K562 (cell line): Measurements from ENCODE around the gene SLC16A10. TPM values are rescaled to one million over a fixed set of nuclear protein-coding genes. Genes with fewer than 3 reads are reported as not detected.

Source experiments
- ATAC-seq: fragments of 200-7000 bp; cut with Tn5 transposase; 3 replicates; pipeline ENCODE4 v1.9.1; 2020; ENCODE audit warnings: moderate library complexity
- BruUV-seq: library from RNA; stranded (reverse); fragments of 400-500 nt; replicated peaks from 2 replicates; lab custom pipeline; 2021; lab: Mats Ljungman, UMichigan
- CTCF ChIA-PET: fragments of 300-600 bp; formaldehyde crosslinking; extraction: SDS; loops from one replicate; lab custom pipeline; 2021; ENCODE audit warnings: low intra/inter-chr PET ratio; lab: Yijun Ruan, JAX
- POLR2A ChIA-PET: fragments of 300-600, 350-650 bp; sonication (Branson Sonifier 250); formaldehyde crosslinking; extraction: SDS; loops from one replicate; lab custom pipeline; 2021; ENCODE audit warnings: antibody characterized with exemption, inconsistent platforms; lab: Yijun Ruan, JAX
- DNase-seq, 4 experiments: peaks; one replicate each; pipeline versions ENCODE4 v3.0.0 to v3.0.0-alpha.2; 2011 to 2018; ENCODE audit warnings: low spot score in 3 of 4, mixed read lengths in 3 of 4; ENCODE audit errors: extremely low read depth in 1 of 4
- FAIRE-seq: peaks from 2 replicates; lab custom pipeline; 2011; peaks lifted over from hg19 to GRCh38; lab: Jason Lieb, UNC
- H2AFZ ChIP-seq: 2 replicates; pipeline ENCODE4 v1.6.0; 2011; ENCODE audit warnings: low read depth, low read length, control low read depth, inconsistent platforms
- H3K27ac ChIP-seq: fragments of 200-600 bp; 3 replicates; pipeline ENCODE4 v1.8.0; 2011; ENCODE audit warnings: low read depth, mild to moderate bottlenecking, control low read depth, inconsistent platforms, low read length, moderate library complexity, mixed read lengths; ENCODE audit errors: extremely low read depth
- H3K27me3 ChIP-seq, 2 experiments: fragments of 300-600 bp in 1 of 2; 2 replicates in 1 of 2; 3 replicates in 1 of 2; pipeline versions ENCODE4 v1.6.0 to v1.8.0; 2011; ENCODE audit warnings: inconsistent platforms in 2 of 2, low read length in 2 of 2, mild to moderate bottlenecking in 1 of 2, mixed read lengths in 1 of 2, moderate library complexity in 1 of 2; ENCODE audit not compliant: control insufficient read depth in 2 of 2, insufficient read depth in 2 of 2
- H3K36me3 ChIP-seq: fragments of 300-600 bp; 3 replicates; pipeline ENCODE4 v1.8.0; 2011; ENCODE audit warnings: mild to moderate bottlenecking, low read length, inconsistent platforms; ENCODE audit not compliant: control insufficient read depth, insufficient read depth
- H3K4me1 ChIP-seq, 2 experiments: fragments of 200-600 bp in 1 of 2; replicated peaks in 1 of 2; 2 replicates in 1 of 2; 3 replicates in 1 of 2; pipeline versions ENCODE4 v1.5.1 to v1.8.0; 2011; ENCODE audit warnings: inconsistent platforms in 2 of 2, low read length in 2 of 2, mild to moderate bottlenecking in 1 of 2, mixed read lengths in 1 of 2, moderate library complexity in 1 of 2; ENCODE audit not compliant: control insufficient read depth in 2 of 2, insufficient read depth in 2 of 2
- H3K4me2 ChIP-seq: 2 replicates; pipeline ENCODE4 v1.6.1; 2011; ENCODE audit warnings: low read length, control low read depth, inconsistent platforms, mixed read lengths; ENCODE audit not compliant: insufficient read depth
- H3K4me3 ChIP-seq: fragments of 200-600 bp; sonication (generic), shearing (Covaris generic); 2 replicates; pipeline ENCODE4 v1.5.1; 2016; ENCODE audit warnings: control low read depth, inconsistent platforms
- H3K79me2 ChIP-seq: fragments of 200-600 bp; 3 replicates; pipeline ENCODE4 v1.8.0; 2011; ENCODE audit warnings: low read length, inconsistent platforms; ENCODE audit not compliant: control insufficient read depth, insufficient read depth
- H3K9ac ChIP-seq, 2 experiments: 2 replicates each; pipeline versions ENCODE4 v1.6.0 to v1.6.1; 2011; ENCODE audit warnings: low read depth in 2 of 2, low read length in 2 of 2, control low read depth in 1 of 2, inconsistent platforms in 1 of 2, mild to moderate bottlenecking in 1 of 2, mixed read lengths in 1 of 2; ENCODE audit not compliant: insufficient read depth in 1 of 2
- H3K9me1 ChIP-seq: one replicate; pipeline ENCODE4 v1.6.0; 2011; ENCODE audit warnings: inconsistent platforms, mild to moderate bottlenecking, low read length, moderate library complexity; ENCODE audit not compliant: control insufficient read depth, insufficient read depth
- H3K9me3 ChIP-seq: replicated peaks from 2 replicates; pipeline ENCODE4 v1.5.1; 2011; ENCODE audit warnings: low read depth, low read length, inconsistent platforms; ENCODE audit not compliant: control insufficient read depth, insufficient read depth
- H4K20me1 ChIP-seq: replicated peaks from 2 replicates; pipeline ENCODE4 v1.6.1; 2011; ENCODE audit warnings: low read length, inconsistent platforms, mixed read lengths; ENCODE audit not compliant: control insufficient read depth, insufficient read depth
- BCL6 ChIP-seq: fragments of 250-450 bp; sonication (Bioruptor Pico); IDR thresholded peaks from 2 replicates; pipeline ENCODE4 v1.4.0; 2020
- CHD4 ChIP-seq: fragments of 200-600 bp; sonication (generic); IDR thresholded peaks from 3 replicates; pipeline ENCODE4 v1.6.1; 2012; ENCODE audit warnings: low read depth, mild to moderate bottlenecking, mixed read lengths, low read length, inconsistent platforms; ENCODE audit not compliant: insufficient read depth, insufficient replicate concordance, poor library complexity, severe bottlenecking
- ILK ChIP-seq: fragments of 450-650 bp; IDR thresholded peaks from 2 replicates; pipeline ENCODE4 v1.6.1; 2016; ENCODE audit warnings: missing genetic modification characterization, low read depth, mild to moderate bottlenecking, missing compliant biosample characterization, moderate library complexity, borderline replicate concordance
- MED1 ChIP-seq: sonication (generic); formaldehyde crosslinking; IDR thresholded peaks from 2 replicates; pipeline ENCODE4 v1.8.1; 2023; ENCODE audit warnings: missing genetic modification reagents, borderline replicate concordance
- MYBL2 ChIP-seq, 2 experiments: fragments of 450-650 bp in 1 of 2; sonication (generic) in 1 of 2; formaldehyde crosslinking in 1 of 2; IDR thresholded peaks; 2 replicates each; pipeline versions ENCODE4 v1.6.1 to v1.8.1; 2017 to 2022; ENCODE audit warnings: borderline replicate concordance in 1 of 2, inconsistent platforms in 1 of 2, low read depth in 1 of 2, mild to moderate bottlenecking in 1 of 2, missing genetic modification reagents in 1 of 2, moderate library complexity in 1 of 2
- NFIC ChIP-seq: fragments of 450-650 bp; IDR thresholded peaks from 2 replicates; pipeline ENCODE4 v1.6.1; 2017; ENCODE audit warnings: mild to moderate bottlenecking, inconsistent platforms
- PML ChIP-seq: IDR thresholded peaks from 2 replicates; pipeline ENCODE4 v1.6.1; 2012; ENCODE audit warnings: low read length, inconsistent platforms
- RFX5 ChIP-seq: IDR thresholded peaks from 2 replicates; pipeline ENCODE4 v1.6.1; 2011; ENCODE audit warnings: low read depth, mild to moderate bottlenecking, improper control_type of control experiment, low read length
- SMAD3 ChIP-seq: fragments of 450-650 bp; formaldehyde crosslinking; conservative IDR thresholded peaks from 2 replicates; pipeline ENCODE4 v1.4.0; 2020; ENCODE audit warnings: mild to moderate bottlenecking
- TCF7 ChIP-seq: sonication (generic); IDR thresholded peaks from 2 replicates; pipeline ENCODE4 v1.6.1; 2016; ENCODE audit warnings: antibody characterized with exemption, borderline replicate concordance
- ZNF398 ChIP-seq: fragments of 250-450 bp; sonication (Bioruptor Pico); IDR thresholded peaks from 2 replicates; pipeline ENCODE4 v1.8.0; 2021; ENCODE audit warnings: moderate library complexity, mild to moderate bottlenecking, inconsistent platforms
- ZNF79 ChIP-seq: fragments of 250-450 bp; sonication (Bioruptor Pico); IDR thresholded peaks from 2 replicates; pipeline ENCODE4 v1.4.0; 2020; ENCODE audit warnings: low read depth, mild to moderate bottlenecking, moderate library complexity
- WGBS: fragments of 100-300 bp; shearing (Covaris generic); methylation state at CpG from one replicate; pipeline ENCODE4 v1.1.6; 2016; ENCODE audit warnings: low coverage, mixed read lengths; ENCODE audit not compliant: insufficient coverage; ENCODE audit errors: missing lambda C conversion rate; 5-methylcytosine and 5-hydroxymethylcytosine counted together
- in situ Hi-C: fragments of 300-500 bp; cut with MboI; formaldehyde crosslinking; loops from 4 replicates; pipeline ENCODE4 v1.15.0; 2018; ENCODE audit warnings: inconsistent platforms, mixed read lengths
- intact Hi-C: fragments of 100-400 bp; cut with micrococcal nuclease; formaldehyde crosslinking; loops from 2 replicates; pipeline ENCODE4 v1.14.2; 2022
- polyA plus RNA-seq, 8 experiments: library from polyadenylated mRNA; depleted of rRNA in 4 of 8; stranded (reverse) in 5 of 8; unstranded in 3 of 8; fragments of >200 nt; fragmentation: Nextera tagmentation in 2 of 8; fragmentation: Illumina TruSeq in 1 of 8; extraction: Ambion mirVana in 2 of 8; extraction: Trizol in 1 of 8; gene quantifications; 2 replicates each; pipeline versions ENCODE4 v1.2.1 to v1.2.3, GENCODE V29; 2011 to 2014; ENCODE audit warnings: inconsistent platforms in 1 of 8, missing spikeins in 1 of 8
- total RNA-seq, 7 experiments: library from RNA; depleted of rRNA in 6 of 7; stranded (reverse); fragments of >200 nt in 6 of 7; fragmentation: Illumina TruSeq in 2 of 7; extraction: Trizol in 2 of 7; gene quantifications; 2 replicates each; pipeline versions ENCODE4 v1.2.1 to v1.2.3, GENCODE V29; 2011 to 2021; ENCODE audit warnings: low replicate concordance in 1 of 7

Gene SLC16A10
- total and polyA plus RNA-seq, 9 of the 15 experiments (the other 6 are each of a cell fraction or from before 2014, with no cell fraction given), result 0.02 to 0.54 (median 0.24) TPM; not detected in 4

DNA sequence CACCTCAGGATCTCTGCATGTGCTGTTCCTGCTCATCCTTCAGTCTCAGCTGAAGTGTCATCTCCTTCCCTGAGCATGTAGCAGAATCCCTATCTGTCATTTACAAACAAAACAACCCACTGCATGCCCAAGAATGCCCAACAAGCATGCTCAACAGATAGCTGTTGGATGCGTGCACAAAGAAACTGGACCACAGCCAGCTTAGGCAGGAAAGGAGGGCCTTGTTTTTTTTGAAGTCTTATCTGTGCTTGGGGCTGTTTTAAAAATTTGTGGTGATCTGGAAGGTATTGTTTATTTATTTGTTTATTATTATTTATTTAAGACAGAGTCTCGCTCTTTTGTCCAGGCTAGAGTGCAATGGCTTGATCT is 18.5 kb upstream of the SLC16A10 start:
- DNase-seq, result no peak
- 4% methylated on average over 2 of the region's 2 CpGs for WGBS
- TF ChIP-seq NFIC, result 0 out of 2 replicates have a peak, but pooled peaks have one; percentile 16
- TF ChIP-seq ZNF79 (CRISPR knock-in tag), result no peak
- TF ChIP-seq BCL6 (CRISPR knock-in tag), result no peak
- TF ChIP-seq, all 486 proteins: peak for 1
- Histone ChIP-seq H3K79me2 (no peaks in the 10 kb centered on the region), H4K20me1 (no peaks in the 10 kb centered on the region), H3K27ac (no peak overlapping the region), H3K27me3 (peaks cover 11 to 24% of the 10 kb centered on the region in 2 experiments), H3K4me2 (no peak overlapping the region), H3K4me3 (no peak overlapping the region), H3K9ac (no peak overlapping the region), H3K9me3 (no peaks in the 10 kb centered on the region), H3K36me3 (no peaks in the 10 kb centered on the region), H2AFZ (no peak overlapping the region), H3K9me1 (no peaks in the 10 kb centered on the region), H3K4me1 (no peaks in the 10 kb centered on the region)
- FAIRE-seq (no peak), ATAC-seq (no peak)
- intact Hi-C loops (no loop called here), in situ Hi-C loops (no loop called here)
- POLR2A ChIA-PET, result no interaction called here
- no TSS peak for BruUV-seq
- CTCF ChIA-PET, result no interaction called here

DNA sequence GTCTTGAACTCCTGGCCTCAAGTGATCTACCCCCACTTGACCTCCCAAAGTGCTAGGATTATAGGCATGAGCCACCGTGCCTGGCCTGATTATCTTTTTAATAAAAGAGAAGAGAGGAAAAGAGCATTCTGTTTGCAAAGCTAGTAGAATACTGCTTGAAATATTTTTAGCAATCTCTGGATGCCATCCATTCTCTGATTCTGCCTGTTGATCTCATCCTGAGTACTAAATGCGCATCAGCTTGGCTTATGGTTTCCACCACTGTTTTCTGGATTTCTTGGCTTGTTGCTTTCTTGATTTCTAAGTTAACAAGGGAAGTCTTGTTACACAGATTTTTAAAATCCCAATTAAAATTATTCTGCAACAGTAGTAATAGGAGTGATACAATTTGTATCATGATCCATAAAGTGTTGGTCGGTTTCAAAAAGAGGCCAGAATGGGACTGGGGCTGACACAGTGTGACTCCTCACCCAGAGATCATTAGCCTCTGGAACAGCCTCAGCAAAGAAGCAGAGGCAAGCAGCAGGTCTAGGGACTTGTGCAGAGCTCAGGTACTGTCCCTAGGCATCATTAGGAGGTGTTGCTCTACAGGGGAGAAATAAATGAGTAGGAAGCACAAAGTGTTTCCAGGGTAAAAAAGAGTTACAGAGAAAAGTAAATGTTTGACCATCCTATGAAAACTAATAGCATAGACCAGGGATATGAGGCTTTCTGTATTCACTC is 17.8 kb upstream of the SLC16A10 start:
- Histone ChIP-seq H3K4me1 (no peaks in the 10 kb centered on the region), H2AFZ (no peak overlapping the region), H3K9ac (no peak overlapping the region), H3K4me3 (no peak overlapping the region), H3K4me2 (no peak overlapping the region), H3K27ac (no peak overlapping the region), H4K20me1 (no peaks in the 10 kb centered on the region), H3K27me3 (peaks cover 11 to 24% of the 10 kb centered on the region in 2 experiments), H3K9me3 (no peaks in the 10 kb centered on the region), H3K79me2 (no peaks in the 10 kb centered on the region), H3K9me1 (no peaks in the 10 kb centered on the region), H3K36me3 (no peaks in the 10 kb centered on the region)
- in situ Hi-C loops (no loop called here), intact Hi-C loops (no loop called here)
- no TSS peak for BruUV-seq
- ChIA-PET POLR2A (no interaction called here), CTCF (no interaction called here)
- no peak for FAIRE-seq
- no peak for ATAC-seq
- no peak for DNase-seq
- WGBS, result 0% methylated on average over 3 of the region's 3 CpGs
- TF ChIP-seq PML, result no peak
- no peak for TF ChIP-seq RFX5
- TF ChIP-seq ILK, result no peak
- no peak for TF ChIP-seq TCF7
- no peak for TF ChIP-seq MYBL2 (IDR thresholded peaks at IDR 0.05; ENCODE audit: low read depth)
- no peak for TF ChIP-seq MYBL2 (CRISPR knock-in tag; IDR thresholded peaks at IDR 0.05; ENCODE audit: borderline replicate concordance)
- no peak for TF ChIP-seq ZNF398
- no peak for TF ChIP-seq MED1
- TF ChIP-seq CHD4, result no peak
- TF ChIP-seq SMAD3 (CRISPR knock-in tag), result no peak
